ENCODE measurements around the gene PEBP1. TPM values are rescaled to one million over a fixed set of nuclear protein-coding genes. Genes with fewer than 3 reads are reported as not detected.

Gene PEBP1
- total and polyA plus RNA-seq, 9 donors = 265 to 446 (median 340) TPM

- intact Hi-C loops (cut with DNase I) = no loop called here
- 45 to 49% (median 47%) methylated on average over 6 of the region's 6 CpGs for WGBS, 3 donors
- Histone ChIP-seq H3K27ac (no peak overlapping the region), H3K27me3 (no peaks in the 10 kb centered on the region), H3K9me3 (no peaks in the 10 kb centered on the region), H3K4me3 (no peak overlapping the region), H3K4me1 (ENCODE audit: insufficient read depth) (no peaks in the 10 kb centered on the region), H3K36me3 (no peaks in the 10 kb centered on the region)
- TF ChIP-seq EP300 (IDR thresholded peaks at IDR 0.05) (no peak), CTCF (IDR thresholded peaks at IDR 0.05) (peak in 1 of 3 donors; percentile 7), POLR2A (IDR thresholded peaks at IDR 0.05) (no peak)
- no peak for DNase-seq
Measured at GRCh38 chr12:118164798-118165486, 29.0 kb downstream of the PEBP1 start.

- H3K27me3 ChIP-seq = no peaks in the 10 kb centered on the region
- no peak overlapping the region for H3K4me3 ChIP-seq
- no peak for TF ChIP-seq CTCF (IDR thresholded peaks at IDR 0.05)
- no peak for TF ChIP-seq POLR2A (IDR thresholded peaks at IDR 0.05)
- TF ChIP-seq EP300 (IDR thresholded peaks at IDR 0.05) = no peak
- intact Hi-C loops (cut with DNase I) = no loop called here
- H3K9me3 ChIP-seq = no peaks in the 10 kb centered on the region
- H3K4me1 ChIP-seq (ENCODE audit: insufficient read depth) = no peaks in the 10 kb centered on the region
- DNase-seq = no peak
- H3K27ac ChIP-seq = no peak overlapping the region
- 79 to 82% (median 81%) methylated on average over 2 of the region's 2 CpGs for WGBS, 3 donors
- H3K36me3 ChIP-seq = no peaks in the 10 kb centered on the region
Measured at GRCh38 chr12:118166946-118167345, 31.0 kb downstream of the PEBP1 start.

GRCh38 chr12:118175823-118176447, 40.0 kb downstream of the PEBP1 start:
- WGBS, 3 donors = 91 to 94% (median 94%) methylated on average over 4 of the region's 4 CpGs
- Histone ChIP-seq H3K27me3 (no peaks in the 10 kb centered on the region), H3K9me3 (no peaks in the 10 kb centered on the region), H3K4me3 (no peak overlapping the region), H3K27ac (no peak overlapping the region), H3K4me1 (ENCODE audit: insufficient read depth) (no peaks in the 10 kb centered on the region), H3K36me3 (no peaks in the 10 kb centered on the region)
- DNase-seq = no peak
- intact Hi-C loops (cut with DNase I) = no loop called here
- TF ChIP-seq CTCF (IDR thresholded peaks at IDR 0.05) = no peak
- TF ChIP-seq POLR2A (IDR thresholded peaks at IDR 0.05) = no peak
- no peak for TF ChIP-seq EP300 (IDR thresholded peaks at IDR 0.05)

GRCh38 chr12:118183155-118183554, 47.2 kb downstream of the PEBP1 start:
- Histone ChIP-seq H3K4me3 (no peak overlapping the region), H3K9me3 (no peaks in the 10 kb centered on the region), H3K27ac (no peak overlapping the region), H3K36me3 (no peaks in the 10 kb centered on the region), H3K27me3 (no peaks in the 10 kb centered on the region), H3K4me1 (ENCODE audit: insufficient read depth) (peaks cover 6% of the 10 kb centered on the region)
- TF ChIP-seq EP300 (IDR thresholded peaks at IDR 0.05) = no peak
- TF ChIP-seq CTCF (IDR thresholded peaks at IDR 0.05) = no peak
- TF ChIP-seq POLR2A (IDR thresholded peaks at IDR 0.05) = no peak
- no peak for DNase-seq
- intact Hi-C loops (cut with DNase I) = loop anchor here in 3 of 4 donors (5.0 kb wide), 1 partner anchor 194 kb away; the partner anchor contains the start of gene SUDS3 (in 3 of the 3)
